Measurements from ENCODE around the gene FRK.

FRK gene

DNA sequence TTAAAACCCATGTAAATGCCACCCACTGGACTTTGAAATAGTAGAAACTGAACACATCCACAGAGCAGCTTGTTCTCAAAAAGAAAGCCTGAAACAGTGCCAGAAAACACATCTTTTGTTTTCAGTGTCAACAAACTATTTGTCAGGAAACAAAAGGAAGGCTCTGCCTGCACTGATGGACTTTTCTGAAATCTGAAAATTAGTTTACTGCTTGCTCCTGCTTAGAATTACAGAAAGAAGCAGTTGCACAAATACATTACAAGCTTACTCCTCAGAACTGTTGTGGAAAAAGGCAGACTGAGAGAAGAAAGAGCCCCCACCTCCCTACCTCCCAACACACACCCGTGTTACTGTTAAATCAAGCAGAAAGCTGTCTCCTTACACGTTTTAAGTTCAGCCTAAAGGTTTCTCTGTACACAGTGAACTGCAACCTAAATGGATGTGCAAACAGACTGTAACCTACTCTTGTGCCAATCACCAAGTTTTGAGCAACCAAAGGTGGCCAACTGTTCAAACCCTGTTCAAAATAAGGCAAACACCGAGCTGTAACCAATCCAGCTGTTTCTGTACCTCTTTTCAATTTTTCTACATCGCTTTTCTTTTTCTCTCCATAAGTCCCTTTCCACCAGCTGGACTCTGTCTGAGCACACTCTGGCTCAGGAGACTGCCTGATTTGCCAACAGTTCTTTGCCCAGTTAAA lies 43.7 kb downstream of the FRK start:
- H3K27ac ChIP-seq, result peak overlapping the region; percentile 46 to 72

DNA sequence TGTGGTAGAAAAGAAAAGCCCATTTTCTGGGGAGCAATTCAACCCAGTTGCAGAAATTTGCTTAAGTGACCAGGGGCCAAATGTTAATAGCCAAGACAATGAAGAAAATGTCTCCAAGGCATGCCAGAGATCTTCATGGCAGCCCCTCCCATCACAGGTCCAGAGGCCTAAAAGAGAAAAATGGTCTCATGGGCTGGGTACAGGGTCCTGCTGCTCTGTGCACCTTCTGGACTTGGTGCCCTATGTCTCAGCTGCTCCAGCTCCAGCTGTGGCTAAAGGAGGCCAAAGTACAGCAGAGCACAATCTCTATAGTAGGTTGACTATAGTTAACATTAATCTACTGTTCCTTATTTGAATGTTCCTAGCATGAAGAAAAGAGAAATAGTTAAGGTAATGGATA lies 44.7 kb downstream of the FRK start:
- H3K27ac ChIP-seq, result peak overlapping the region in 1 of 2 donors; percentile 67
- H3K4me3 ChIP-seq, result no peak overlapping the region
- no peak for DNase-seq (ENCODE audit: low spot score)
- TF ChIP-seq, protein P1, sequence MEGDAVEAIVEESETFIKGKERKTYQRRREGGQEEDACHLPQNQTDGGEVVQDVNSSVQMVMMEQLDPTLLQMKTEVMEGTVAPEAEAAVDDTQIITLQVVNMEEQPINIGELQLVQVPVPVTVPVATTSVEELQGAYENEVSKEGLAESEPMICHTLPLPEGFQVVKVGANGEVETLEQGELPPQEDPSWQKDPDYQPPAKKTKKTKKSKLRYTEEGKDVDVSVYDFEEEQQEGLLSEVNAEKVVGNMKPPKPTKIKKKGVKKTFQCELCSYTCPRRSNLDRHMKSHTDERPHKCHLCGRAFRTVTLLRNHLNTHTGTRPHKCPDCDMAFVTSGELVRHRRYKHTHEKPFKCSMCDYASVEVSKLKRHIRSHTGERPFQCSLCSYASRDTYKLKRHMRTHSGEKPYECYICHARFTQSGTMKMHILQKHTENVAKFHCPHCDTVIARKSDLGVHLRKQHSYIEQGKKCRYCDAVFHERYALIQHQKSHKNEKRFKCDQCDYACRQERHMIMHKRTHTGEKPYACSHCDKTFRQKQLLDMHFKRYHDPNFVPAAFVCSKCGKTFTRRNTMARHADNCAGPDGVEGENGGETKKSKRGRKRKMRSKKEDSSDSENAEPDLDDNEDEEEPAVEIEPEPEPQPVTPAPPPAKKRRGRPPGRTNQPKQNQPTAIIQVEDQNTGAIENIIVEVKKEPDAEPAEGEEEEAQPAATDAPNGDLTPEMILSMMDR (IDR thresholded peaks at IDR 0.05), result no peak

More for the DNA sequence above, 43.7 kb downstream of the FRK start:
- TF ChIP-seq, protein P1 (IDR thresholded peaks at IDR 0.05), result no peak
- DNase-seq (ENCODE audit: low spot score), result no peak
- peak overlapping the region; percentile 49 for H3K4me3 ChIP-seq

DNA sequence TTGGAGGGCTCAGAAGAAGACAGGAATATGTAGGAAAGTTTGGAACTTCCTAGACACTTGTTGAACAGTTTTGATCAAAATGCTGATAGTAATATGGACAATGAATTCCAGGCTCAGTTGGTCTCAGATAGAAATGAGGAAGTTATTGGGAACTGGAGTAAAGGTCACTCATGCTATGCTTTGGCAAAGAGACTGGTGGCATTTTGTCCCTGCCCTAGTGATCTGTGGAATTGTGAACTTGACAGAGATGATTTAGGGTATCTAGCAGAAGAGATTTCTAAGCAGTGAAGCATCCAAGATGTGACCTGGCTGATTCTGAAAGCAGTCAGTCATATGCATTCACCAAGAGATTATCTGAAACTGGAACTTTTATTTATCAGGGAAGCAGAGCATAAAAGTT lies 45.1 kb downstream of the FRK start:
- H3K27ac ChIP-seq, result peak overlapping the region; percentile 47 to 67
- no peak overlapping the region for H3K4me3 ChIP-seq
- DNase-seq (ENCODE audit: low spot score), result no peak
- TF ChIP-seq, protein P1 (IDR thresholded peaks at IDR 0.05), result no peak

DNA sequence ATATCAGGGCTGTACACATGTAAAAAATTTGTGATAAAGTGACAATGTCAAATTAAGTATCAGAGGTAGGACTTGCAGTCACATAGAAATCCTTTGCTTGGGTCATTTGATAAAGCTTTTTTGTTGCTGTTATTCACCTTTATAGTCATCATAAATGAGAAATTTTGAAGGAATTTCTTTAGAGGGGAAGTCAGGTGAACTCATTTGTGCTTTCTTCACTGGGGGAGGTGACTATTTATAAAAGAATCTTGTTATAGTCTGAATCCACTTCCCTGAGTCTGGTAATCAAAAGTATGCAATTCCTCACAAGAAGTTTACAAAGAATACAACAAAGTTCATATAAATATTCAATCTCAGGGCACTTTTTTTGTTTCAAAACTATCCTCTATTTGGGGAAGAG lies 47.7 kb downstream of the FRK start:
- TF ChIP-seq, protein P1 (IDR thresholded peaks at IDR 0.05), result no peak
- Histone ChIP-seq H3K27ac (no peak overlapping the region), H3K4me3 (no peak overlapping the region)
- no peak for DNase-seq (ENCODE audit: low spot score)

DNA sequence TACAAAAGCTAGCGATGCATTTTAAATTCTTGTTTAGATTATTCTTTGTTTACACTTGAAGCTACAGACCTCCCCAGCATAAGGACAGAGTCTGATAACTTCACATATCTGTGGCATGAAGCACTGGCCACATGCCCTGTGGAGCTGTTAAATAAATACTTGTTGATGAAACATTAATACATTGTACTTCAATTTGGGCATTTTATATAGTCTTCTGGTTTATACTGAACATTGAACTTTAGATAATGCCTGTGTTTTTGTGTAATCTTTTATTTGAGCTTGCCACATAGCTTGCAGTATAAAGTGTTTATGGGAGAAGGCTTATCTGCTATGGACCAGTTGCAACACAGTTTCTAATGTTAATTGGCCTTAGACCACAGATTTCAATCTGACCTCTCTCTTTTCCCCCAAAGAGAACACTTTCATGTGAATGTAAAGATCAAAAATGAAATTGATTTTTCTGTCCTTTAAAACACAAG lies 48.2 kb downstream of the FRK start:
- no peak overlapping the region for H3K4me3 ChIP-seq
- TF ChIP-seq, protein P1 (IDR thresholded peaks at IDR 0.05), result no peak
- DNase-seq (ENCODE audit: low spot score), result no peak
- peak overlapping the region in 1 of 2 donors; percentile 38 for H3K27ac ChIP-seq

DNA sequence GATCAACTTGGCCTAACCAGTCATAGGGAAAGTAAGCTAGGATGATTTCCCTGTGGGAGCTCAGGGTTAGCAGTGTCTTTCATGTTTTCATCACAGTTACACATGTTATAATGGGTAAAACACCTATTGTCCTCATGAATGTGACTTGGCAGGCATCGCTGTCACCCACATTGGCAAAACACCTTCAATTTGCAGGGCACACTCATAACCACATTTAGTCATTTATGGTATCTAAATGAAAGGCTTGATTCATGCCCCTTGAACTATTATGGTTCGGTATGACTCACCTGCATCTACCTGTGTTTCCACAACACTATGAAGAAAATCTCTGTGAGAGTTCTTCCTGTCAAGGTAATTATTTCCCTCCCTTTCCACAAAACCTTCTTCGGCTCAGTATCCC lies 49.2 kb downstream of the FRK start:
- Histone ChIP-seq H3K27ac (peak overlapping the region in 1 of 2 donors; percentile 38), H3K4me3 (no peak overlapping the region)
- no peak for DNase-seq (ENCODE audit: low spot score)
- TF ChIP-seq, protein P1 (IDR thresholded peaks at IDR 0.05), result no peak

DNA sequence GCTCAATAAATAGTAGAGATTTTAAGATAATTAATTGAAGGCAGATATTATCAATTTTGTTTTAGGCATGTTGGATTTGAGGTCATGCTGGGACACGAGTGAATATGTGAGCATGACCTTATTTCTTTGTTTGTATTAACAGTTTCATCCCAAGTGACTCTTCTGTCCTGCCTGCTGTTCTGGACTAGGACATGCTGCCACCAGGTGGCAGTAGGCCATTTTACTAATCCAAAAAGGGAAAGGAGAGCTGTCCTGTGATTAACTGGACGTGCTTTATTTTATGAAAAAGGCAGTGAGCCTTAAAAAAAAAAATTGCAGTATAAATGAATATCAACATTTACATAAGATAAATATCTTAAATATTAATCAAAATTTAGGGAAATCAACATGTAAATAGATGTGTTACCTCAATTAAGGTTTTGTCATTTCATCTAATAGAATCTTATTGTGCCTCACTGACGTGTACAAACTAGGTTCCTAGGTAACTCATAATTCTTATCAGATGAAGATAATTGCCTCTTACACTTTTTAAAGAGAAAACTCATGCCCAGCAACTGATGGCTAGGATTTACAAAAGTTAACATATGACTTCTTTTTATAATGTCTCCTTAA lies 49.8 kb downstream of the FRK start:
- DNase-seq (ENCODE audit: low spot score), result peak; percentile 80
- TF ChIP-seq, protein P1 (IDR thresholded peaks at IDR 0.05), result peak; percentile 81
- H3K27ac ChIP-seq, result no peak overlapping the region
- no peak overlapping the region for H3K4me3 ChIP-seq
